Tibial nerve (tissue), 4 donors: ENCODE measurements around the gene MBD5.

Experiments used
- CTCF ChIP-seq, 5 experiments: fragments of 200-600 bp in 3 of 5; fragments of 450-650 bp in 2 of 5; sonication (generic) in 3 of 5; IDR thresholded peaks; one replicate each; pipeline ENCODE4 v1.5.1; 2016 to 2019; ENCODE audit warnings: antibody characterized with exemption in 5 of 5, mild to moderate bottlenecking in 3 of 5, moderate library complexity in 2 of 5
- EP300 ChIP-seq, 2 donors: sonication (generic); formaldehyde crosslinking; IDR thresholded peaks; one replicate each; pipeline ENCODE4 v1.6.1; 2017; ENCODE audit warnings: antibody characterized with exemption in 2 of 2, mild to moderate bottlenecking in 1 of 2
- POLR2A ChIP-seq, 2 donors: fragments of 450-650 bp; IDR thresholded peaks; one replicate each; pipeline ENCODE4 v1.6.1; 2017; ENCODE audit warnings: antibody characterized with exemption in 2 of 2, mild to moderate bottlenecking in 2 of 2, moderate library complexity in 2 of 2

DNA sequence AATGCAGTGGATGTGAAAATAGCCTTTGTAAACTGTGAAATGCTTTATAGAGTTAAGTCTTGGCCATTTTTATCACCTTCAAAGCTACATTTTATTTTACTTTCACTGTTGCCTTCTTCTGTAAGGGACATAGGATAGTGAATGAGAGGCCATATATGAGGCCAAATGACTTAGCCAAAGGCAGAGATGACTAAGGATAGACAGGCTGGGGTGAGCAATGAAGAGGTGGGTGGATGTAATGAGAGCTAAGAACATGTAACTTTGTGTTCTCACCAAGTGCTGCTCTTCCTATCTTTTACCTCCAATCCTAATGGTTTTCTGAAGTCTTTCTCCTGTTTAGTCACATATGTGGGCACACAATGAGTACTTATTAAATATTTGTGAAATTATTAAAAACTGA is 101.9 kb downstream of the MBD5 start:
- TF ChIP-seq POLR2A (IDR thresholded peaks at IDR 0.05) (no peak), CTCF (IDR thresholded peaks at IDR 0.05) (no peak), EP300 (IDR thresholded peaks at IDR 0.05) (no peak)
